ENCODE measurements around the gene DLGAP5. TPM values are rescaled to one million over a fixed set of nuclear protein-coding genes. Genes with fewer than 3 reads are reported as not detected.

Gene DLGAP5
- total and polyA plus RNA-seq, 2 donors (not counting 1 experiment from before 2014, with no cell fraction given): 8.1 to 10.5 TPM

DNA sequence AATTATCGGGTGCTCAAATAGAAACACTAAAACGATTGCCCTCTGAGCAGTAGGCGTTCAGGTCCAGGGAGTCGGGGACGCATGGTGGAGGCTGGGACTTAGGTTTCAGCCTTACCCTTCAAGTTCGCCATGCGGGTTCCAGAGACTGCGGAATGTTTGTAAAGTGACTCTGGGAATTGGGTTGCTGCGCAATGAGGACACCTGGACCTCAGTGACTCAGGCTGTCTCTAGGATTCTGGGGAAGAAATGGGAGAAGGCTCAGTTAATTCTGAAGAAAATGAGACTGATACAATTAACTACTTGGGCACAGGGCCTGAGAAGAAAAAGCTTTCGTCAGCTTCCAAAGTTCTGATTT, 61.2 kb downstream of the DLGAP5 start:
- TF ChIP-seq EZH2 (IDR thresholded peaks at IDR 0.05; ENCODE audit: low read length, missing control alignments): no peak
- TF ChIP-seq, protein P1, sequence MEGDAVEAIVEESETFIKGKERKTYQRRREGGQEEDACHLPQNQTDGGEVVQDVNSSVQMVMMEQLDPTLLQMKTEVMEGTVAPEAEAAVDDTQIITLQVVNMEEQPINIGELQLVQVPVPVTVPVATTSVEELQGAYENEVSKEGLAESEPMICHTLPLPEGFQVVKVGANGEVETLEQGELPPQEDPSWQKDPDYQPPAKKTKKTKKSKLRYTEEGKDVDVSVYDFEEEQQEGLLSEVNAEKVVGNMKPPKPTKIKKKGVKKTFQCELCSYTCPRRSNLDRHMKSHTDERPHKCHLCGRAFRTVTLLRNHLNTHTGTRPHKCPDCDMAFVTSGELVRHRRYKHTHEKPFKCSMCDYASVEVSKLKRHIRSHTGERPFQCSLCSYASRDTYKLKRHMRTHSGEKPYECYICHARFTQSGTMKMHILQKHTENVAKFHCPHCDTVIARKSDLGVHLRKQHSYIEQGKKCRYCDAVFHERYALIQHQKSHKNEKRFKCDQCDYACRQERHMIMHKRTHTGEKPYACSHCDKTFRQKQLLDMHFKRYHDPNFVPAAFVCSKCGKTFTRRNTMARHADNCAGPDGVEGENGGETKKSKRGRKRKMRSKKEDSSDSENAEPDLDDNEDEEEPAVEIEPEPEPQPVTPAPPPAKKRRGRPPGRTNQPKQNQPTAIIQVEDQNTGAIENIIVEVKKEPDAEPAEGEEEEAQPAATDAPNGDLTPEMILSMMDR (conservative IDR thresholded peaks at IDR 0.05 in 1 of 2, IDR thresholded peaks at IDR 0.05 in 1 of 2; ENCODE audit: low read depth in 1 of 2, low read length in 2 of 2): no peak
- Histone ChIP-seq H2AFZ (ENCODE audit: low read length) (no peak overlapping the region), H3K79me2 (ENCODE audit: control insufficient read depth, insufficient read depth, low read length) (peaks cover 60% of the 10 kb centered on the region), H3K9me3 (ENCODE audit: control insufficient read depth, insufficient read depth, low read depth, low read length) (no peaks in the 10 kb centered on the region), H3K27me3 (ENCODE audit: control insufficient read depth, insufficient read depth, low read length) (no peaks in the 10 kb centered on the region), H4K20me1 (ENCODE audit: control insufficient read depth, extremely low read depth, insufficient read depth, low read length) (peaks cover 2% of the 10 kb centered on the region), H3K4me1 (ENCODE audit: control insufficient read depth, extremely low read depth, insufficient read depth, low read length) (peaks cover 17% of the 10 kb centered on the region), H3K27ac (ENCODE audit: insufficient read depth, low read length) (peak overlapping the region; percentile 96), H3K4me2 (ENCODE audit: extremely low read depth, insufficient read depth, low read length) (peak overlapping the region; percentile 89), H3K9ac (ENCODE audit: insufficient read depth, low read length) (peak overlapping the region; percentile 96), H3K36me3 (ENCODE audit: control insufficient read depth, insufficient read depth, low read length) (no peaks in the 10 kb centered on the region), H3K4me3 (replicated peaks in 1 of 4; ENCODE audit: control extremely low read depth in 1 of 4, insufficient read depth in 1 of 4, low read depth in 3 of 4, low read length in 4 of 4) (peak overlapping the region; percentile 92 to 99 (median 96))
- DNase-seq (ENCODE audit: low read depth in 2 of 2): peak; percentile 38 to 45

- TF ChIP-seq, protein P1 (conservative IDR thresholded peaks at IDR 0.05 in 1 of 2, IDR thresholded peaks at IDR 0.05 in 1 of 2; ENCODE audit: low read depth in 1 of 2, low read length in 2 of 2): no peak
- TF ChIP-seq EZH2 (IDR thresholded peaks at IDR 0.05; ENCODE audit: low read length, missing control alignments): no peak
- no peaks in the 10 kb centered on the region for H3K36me3 ChIP-seq (ENCODE audit: control insufficient read depth, insufficient read depth, low read length)
- H3K9me3 ChIP-seq (ENCODE audit: control insufficient read depth, insufficient read depth, low read depth, low read length): no peaks in the 10 kb centered on the region
- peak overlapping the region; percentile 96 for H3K9ac ChIP-seq (ENCODE audit: insufficient read depth, low read length)
- peak overlapping the region; percentile 96 for H3K27ac ChIP-seq (ENCODE audit: insufficient read depth, low read length)
- H3K79me2 ChIP-seq (ENCODE audit: control insufficient read depth, insufficient read depth, low read length): peaks cover 54% of the 10 kb centered on the region
- peak overlapping the region; percentile 92 to 99 (median 96) for H3K4me3 ChIP-seq (replicated peaks in 1 of 4; ENCODE audit: control extremely low read depth in 1 of 4, insufficient read depth in 1 of 4, low read depth in 3 of 4, low read length in 4 of 4)
- H3K27me3 ChIP-seq (ENCODE audit: control insufficient read depth, insufficient read depth, low read length): no peaks in the 10 kb centered on the region
- H2AFZ ChIP-seq (ENCODE audit: low read length): no peak overlapping the region
- peaks cover 17% of the 10 kb centered on the region for H3K4me1 ChIP-seq (ENCODE audit: control insufficient read depth, extremely low read depth, insufficient read depth, low read length)
- DNase-seq (ENCODE audit: low read depth in 2 of 2): peak; percentile 59 to 71
- peaks cover 2% of the 10 kb centered on the region for H4K20me1 ChIP-seq (ENCODE audit: control insufficient read depth, extremely low read depth, insufficient read depth, low read length)
- H3K4me2 ChIP-seq (ENCODE audit: extremely low read depth, insufficient read depth, low read length): peak overlapping the region; percentile 89
These were observed 61.8 kb downstream of the DLGAP5 start for GRCh38 chr14:55129428-55130195.

- H3K79me2 ChIP-seq (ENCODE audit: control insufficient read depth, insufficient read depth, low read length): peaks cover 48% of the 10 kb centered on the region
- H3K4me1 ChIP-seq (ENCODE audit: control insufficient read depth, extremely low read depth, insufficient read depth, low read length): peaks cover 17% of the 10 kb centered on the region
- H3K4me2 ChIP-seq (ENCODE audit: extremely low read depth, insufficient read depth, low read length): peak within 1 kb of the TSS; percentile 89
- H3K9ac ChIP-seq (ENCODE audit: insufficient read depth, low read length): peak within 1 kb of the TSS; percentile 96
- H3K9me3 ChIP-seq (ENCODE audit: control insufficient read depth, insufficient read depth, low read depth, low read length): no peaks in the 10 kb centered on the region
- H2AFZ ChIP-seq (ENCODE audit: low read length): no peak within 1 kb of the TSS
- no peaks in the 10 kb centered on the region for H3K36me3 ChIP-seq (ENCODE audit: control insufficient read depth, insufficient read depth, low read length)
- peak within 1 kb of the TSS; percentile 96 for H3K27ac ChIP-seq (ENCODE audit: insufficient read depth, low read length)
- TF ChIP-seq EZH2 (IDR thresholded peaks at IDR 0.05; ENCODE audit: low read length, missing control alignments): no peak
- TF ChIP-seq, protein P1 (conservative IDR thresholded peaks at IDR 0.05 in 1 of 2, IDR thresholded peaks at IDR 0.05 in 1 of 2; ENCODE audit: low read depth in 1 of 2, low read length in 2 of 2): no peak
- peak within 1 kb of the TSS; percentile 92 to 99 (median 96) for H3K4me3 ChIP-seq (replicated peaks in 1 of 4; ENCODE audit: control extremely low read depth in 1 of 4, insufficient read depth in 1 of 4, low read depth in 3 of 4, low read length in 4 of 4)
- peaks cover 2% of the 10 kb centered on the region for H4K20me1 ChIP-seq (ENCODE audit: control insufficient read depth, extremely low read depth, insufficient read depth, low read length)
- DNase-seq (ENCODE audit: low read depth in 2 of 2): peak; percentile 56 to 69
- no peaks in the 10 kb centered on the region for H3K27me3 ChIP-seq (ENCODE audit: control insufficient read depth, insufficient read depth, low read length)
These were observed 62.3 kb downstream of the DLGAP5 start, which contains the start of gene LGALS3 for GRCh38 chr14:55129086-55129427. LGALS3 (plus strand) TSS chr14:55129252; CDS start chr14:55137374, 8,122 bp downstream.
